Renal pelvis (tissue), 4 donors: ENCODE measurements around the gene FARSA. TPM values are rescaled to one million over a fixed set of nuclear protein-coding genes. Genes with fewer than 3 reads are reported as not detected.

Source experiments
- DNase-seq: peaks from one replicate; pipeline ENCODE4 v3.0.0-alpha.2; 2013
- polyA plus RNA-seq, 3 donors: library from polyadenylated mRNA; unstranded; fragments of 120-200 nt; gene quantifications; one replicate each; pipeline ENCODE4 v1.2.1, GENCODE V29; 2013; ENCODE audit not compliant: insufficient read length in 3 of 3

Gene FARSA
- polyA plus RNA-seq, 3 donors = 54.6 to 65.4 (median 62.1) TPM

DNA sequence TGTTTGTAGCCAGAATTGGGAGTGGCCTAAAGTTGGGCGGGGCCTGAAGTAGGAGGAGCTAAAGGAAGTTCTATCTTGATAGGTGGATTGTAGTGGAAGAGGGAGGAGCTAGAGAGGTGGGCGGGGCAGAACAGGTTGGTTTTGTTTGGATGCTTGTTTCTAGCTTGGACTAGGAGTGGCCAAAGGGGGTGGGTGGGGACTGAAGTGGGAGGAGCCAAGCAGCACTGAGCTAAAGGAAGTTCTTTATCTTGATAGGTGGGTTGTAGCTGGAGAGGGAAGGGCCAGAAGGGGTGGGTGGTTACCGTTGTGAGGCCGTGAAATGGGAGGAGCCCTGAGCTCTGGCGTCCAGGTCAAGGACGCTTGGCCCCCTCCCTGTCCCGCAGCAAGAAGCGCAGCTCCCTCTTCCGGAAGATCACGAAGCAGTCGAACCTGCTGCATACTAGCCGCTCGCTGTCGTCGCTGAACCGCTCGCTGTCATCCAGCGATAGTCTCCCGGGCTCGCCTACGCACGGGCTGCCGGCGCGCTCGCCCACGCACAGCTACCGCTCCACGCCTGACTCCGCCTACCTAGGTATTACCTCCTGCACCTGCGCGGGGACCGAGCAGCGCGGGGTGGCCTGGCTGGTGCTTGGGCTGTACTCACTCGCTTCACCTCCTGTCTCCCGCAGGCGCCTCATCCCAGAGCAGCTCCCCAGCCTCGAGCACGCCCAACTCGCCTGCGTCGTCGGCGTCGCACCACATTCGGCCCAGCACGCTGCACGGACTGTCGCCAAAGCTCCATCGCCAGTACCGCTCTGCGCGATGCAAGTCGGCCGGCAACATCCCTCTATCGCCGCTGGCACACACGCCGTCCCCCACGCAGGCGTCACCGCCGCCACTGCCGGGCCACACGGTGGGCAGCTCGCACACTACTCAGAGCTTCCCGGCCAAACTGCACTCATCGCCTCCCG lies 60.3 kb downstream of the FARSA start:
- DNase-seq = peak; percentile 49

Other genes with a start within 250 kb of the FARSA start
- under 1 TPM in 2 of 3 donors, not detected in 1; 0.28 to 0.68 TPM for gene GNG14, start 245.7 kb downstream of the FARSA start, polyA plus RNA-seq
- 10 to 100 TPM; 16.6 to 18.9 (median 18.3) TPM for gene FBXW9, start 237.1 kb downstream of the FARSA start, polyA plus RNA-seq
- 10 to 100 TPM; 73.6 to 96.4 (median 81.7) TPM for gene TNPO2, start 209.8 kb downstream of the FARSA start, polyA plus RNA-seq
- 100 to 1,000 TPM; 172 to 217 (median 201) TPM for gene TRIR, start 199.0 kb downstream of the FARSA start, polyA plus RNA-seq
- gene GET3, start 196.2 kb downstream of the FARSA start, polyA plus RNA-seq = 10 to 100 TPM; 86.8 to 98.0 (median 91.7) TPM
- under 1 TPM in 1 of 3 donors, not detected in 2; 0.15 TPM for gene BEST2, start 181.9 kb downstream of the FARSA start, polyA plus RNA-seq
- gene HOOK2, start 158.2 kb downstream of the FARSA start, polyA plus RNA-seq = 10 to 100 TPM; 48.8 to 89.5 (median 81.1) TPM
- 10 to 100 TPM; 19.6 to 28.7 (median 20.5) TPM for gene JUNB, start 142.2 kb downstream of the FARSA start, polyA plus RNA-seq
- gene PRDX2, start 131.9 kb downstream of the FARSA start, polyA plus RNA-seq = 100 to 1,000 TPM; 303 to 365 (median 345) TPM
- gene THSD8, start 131.6 kb downstream of the FARSA start, polyA plus RNA-seq = 1 to 10 TPM; 4.4 to 5.8 (median 5.8) TPM
- 10 to 100 TPM; 28.8 to 48.4 (median 46.0) TPM for gene RNASEH2A, start 127.1 kb downstream of the FARSA start, polyA plus RNA-seq
- gene RTBDN, start 99.1 kb downstream of the FARSA start, polyA plus RNA-seq = not detected
- gene MAST1, start 95.2 kb downstream of the FARSA start, polyA plus RNA-seq = 1 to 10 TPM; 1.1 to 1.4 (median 1.3) TPM
- 10 to 100 TPM in 1 of 3 donors, 1 to 10 TPM in 2; 8.1 to 11.1 (median 9.1) TPM for gene DNASE2, start 52.3 kb downstream of the FARSA start, polyA plus RNA-seq
- gene KLF1, start 46.5 kb downstream of the FARSA start, polyA plus RNA-seq = under 1 TPM; 0.20 to 0.46 (median 0.45) TPM
- gene GCDH, start 42.6 kb downstream of the FARSA start, polyA plus RNA-seq = 10 to 100 TPM; 33.9 to 42.9 (median 36.7) TPM
- 1 to 10 TPM; 2.4 to 6.2 (median 5.5) TPM for gene SYCE2, start 14.4 kb downstream of the FARSA start, polyA plus RNA-seq
- 1,000 to 10,000 TPM in 1 of 3 donors, 100 to 1,000 TPM in 2; 860 to 1,005 (median 871) TPM for gene CALR, start 4.9 kb upstream of the FARSA start, polyA plus RNA-seq
- 10 to 100 TPM; 81.0 to 92.7 (median 89.6) TPM for gene RAD23A, start 12.2 kb upstream of the FARSA start, polyA plus RNA-seq
- 10 to 100 TPM; 36.2 to 54.7 (median 42.6) TPM for gene GADD45GIP1, start 23.5 kb upstream of the FARSA start, polyA plus RNA-seq
- under 1 TPM; 0.06 to 0.22 (median 0.19) TPM for gene DAND5, start 35.9 kb upstream of the FARSA start, polyA plus RNA-seq
- 10 to 100 TPM; 14.8 to 19.2 (median 14.9) TPM for gene NFIX, start 61.8 kb upstream of the FARSA start, polyA plus RNA-seq
- gene LYL1, start 169.1 kb upstream of the FARSA start, polyA plus RNA-seq = 1 to 10 TPM; 5.2 to 7.7 (median 5.7) TPM
- 10 to 100 TPM; 35.0 to 43.9 (median 42.9) TPM for gene TRMT1, start 183.0 kb upstream of the FARSA start, polyA plus RNA-seq
- gene NACC1, start 184.6 kb upstream of the FARSA start, polyA plus RNA-seq = 10 to 100 TPM; 29.1 to 38.3 (median 38.1) TPM
- gene STX10, start 216.7 kb upstream of the FARSA start, polyA plus RNA-seq = 10 to 100 TPM; 63.9 to 72.6 (median 64.1) TPM
- gene IER2, start 216.7 kb upstream of the FARSA start, polyA plus RNA-seq = 10 to 100 TPM; 67.0 to 87.0 (median 73.1) TPM